ENCODE results near the gene SLC17A6. TPM values are rescaled to one million over a fixed set of nuclear protein-coding genes. Genes with fewer than 3 reads are reported as not detected.

Gene SLC17A6
- total and polyA plus RNA-seq, 4 experiments from 2014 or later = not detected

DNA sequence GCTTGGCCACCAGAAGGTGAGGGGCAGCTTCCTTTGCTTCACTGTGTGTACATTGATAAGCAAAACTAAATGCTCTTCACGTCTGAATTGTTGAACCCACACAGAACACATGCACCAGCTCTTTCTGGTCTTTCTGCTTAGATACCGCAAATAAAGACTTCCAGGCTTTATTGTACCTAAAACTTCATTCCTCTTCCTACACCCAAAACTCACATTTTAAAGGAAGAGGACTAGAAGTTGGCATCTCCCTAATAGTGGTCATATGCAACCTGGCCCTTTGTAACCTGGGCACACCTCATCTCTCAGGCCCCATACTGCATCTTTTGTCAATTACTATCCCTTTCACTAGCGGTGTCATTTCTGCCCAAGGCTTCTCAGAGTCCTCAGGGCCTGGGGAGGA is 5.9 kb downstream of the SLC17A6 start:
- H3K27me3 Mint-ChIP-seq = peaks cover 45 to 62% of the 10 kb centered on the region in 2 donors

DNA sequence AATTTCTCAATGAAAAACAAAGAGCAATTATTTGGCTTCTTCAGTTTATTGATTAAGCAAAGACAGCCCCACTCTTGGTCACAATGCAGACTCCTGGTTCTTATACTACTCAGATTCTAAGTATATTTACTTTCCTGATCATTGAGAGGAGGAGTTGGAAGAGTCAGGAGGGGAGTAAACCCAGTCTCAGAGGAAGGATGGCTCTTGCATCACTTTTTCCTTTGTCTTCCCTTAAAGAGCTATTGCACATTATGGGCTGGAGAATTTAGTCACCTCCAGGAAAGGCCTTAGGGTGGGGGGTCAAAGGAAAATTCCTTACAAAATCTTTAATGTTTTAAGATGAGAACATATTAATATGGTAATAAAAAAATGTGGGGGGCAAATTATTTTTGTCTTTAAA is 8.1 kb downstream of the SLC17A6 start:
- Mint-ChIP-seq H3K27ac (no peak overlapping the region), H3K4me3 (no peak overlapping the region), H3K9me3 (peaks cover 0 to 8% (median 0%) of the 10 kb centered on the region in 8 donors), H3K36me3 (no peaks in the 10 kb centered on the region), H3K27me3 (peaks cover 28 to 53% of the 10 kb centered on the region in 2 donors), H3K4me1 (peaks cover 0 to 5% (median 3%) of the 10 kb centered on the region in 4 donors)
- H3K27ac ChIP-seq (ENCODE audit: low read depth, low read length) = no peak overlapping the region
- H3K4me1 ChIP-seq (ENCODE audit: insufficient read depth, low read length) = no peaks in the 10 kb centered on the region
- H3K27me3 ChIP-seq (ENCODE audit: insufficient read depth, low read length) = peaks cover 19% of the 10 kb centered on the region
- DNase-seq = no peak
- H3K4me3 ChIP-seq (ENCODE audit: low read length in 2 of 2) = no peak overlapping the region
- no peaks in the 10 kb centered on the region for H3K9me3 ChIP-seq (ENCODE audit: control insufficient read depth in 1 of 2, low read length in 2 of 2)
- no peaks in the 10 kb centered on the region for H3K36me3 ChIP-seq (ENCODE audit: insufficient read depth, low read length)
- POLR2A ChIA-PET (ENCODE audit: partially characterized antibody) = no interaction called here
- CTCF ChIA-PET (ENCODE audit: partially characterized antibody) = no interaction called here
- intact Hi-C loops (cut with micrococcal nuclease) = no loop called here

More for the DNA sequence above, 5.9 kb downstream of the SLC17A6 start:
- no peak for DNase-seq
- no peak overlapping the region for H3K4me3 ChIP-seq (ENCODE audit: low read length in 2 of 2)
- no peaks in the 10 kb centered on the region for H3K9me3 ChIP-seq (ENCODE audit: control insufficient read depth in 1 of 2, low read length in 2 of 2)
- Mint-ChIP-seq H3K9me3 (peaks cover 0 to 8% (median 2%) of the 10 kb centered on the region in 8 donors), H3K36me3 (no peaks in the 10 kb centered on the region), H3K4me1 (peaks cover 0 to 12% (median 6%) of the 10 kb centered on the region in 4 donors), H3K27ac (no peak overlapping the region), H3K4me3 (no peak overlapping the region)
- H3K27me3 ChIP-seq (ENCODE audit: insufficient read depth, low read length) = peaks cover 39% of the 10 kb centered on the region
- no peaks in the 10 kb centered on the region for H3K4me1 ChIP-seq (ENCODE audit: insufficient read depth, low read length)
- CTCF ChIA-PET (ENCODE audit: partially characterized antibody) = no interaction called here
- POLR2A ChIA-PET (ENCODE audit: partially characterized antibody) = no interaction called here
- H3K27ac ChIP-seq (ENCODE audit: low read depth, low read length) = no peak overlapping the region
- H3K36me3 ChIP-seq (ENCODE audit: insufficient read depth, low read length) = no peaks in the 10 kb centered on the region
- intact Hi-C loops (cut with micrococcal nuclease) = no loop called here

DNA sequence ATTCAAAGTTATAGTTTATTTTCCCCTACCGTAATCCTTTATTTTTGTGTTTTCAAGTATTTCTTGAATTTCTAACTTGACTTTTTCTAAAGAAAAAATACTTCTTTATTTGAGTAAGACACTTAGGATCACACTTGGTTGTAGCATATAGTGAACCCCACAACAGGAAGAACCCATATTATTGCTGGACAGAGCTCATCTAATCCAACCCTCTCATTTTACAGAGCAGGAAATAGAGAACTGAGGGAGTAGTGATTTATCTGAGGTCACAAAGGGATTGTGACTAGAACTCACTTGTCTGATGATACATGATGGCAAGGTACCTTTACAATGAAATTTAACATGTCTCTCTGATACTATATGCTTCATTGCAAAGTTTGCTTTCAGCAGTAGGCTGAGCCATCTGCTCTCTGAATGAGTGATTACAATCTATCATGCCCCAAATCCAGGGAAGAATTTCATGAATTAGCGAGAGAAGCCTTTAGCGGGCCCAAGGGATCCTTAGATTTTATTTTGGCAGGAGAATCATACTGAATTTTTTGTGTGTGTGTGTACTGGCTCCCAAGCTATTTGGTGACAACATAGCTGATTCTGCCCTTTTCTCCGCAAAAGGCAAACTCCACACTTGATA is 9.8 kb downstream of the SLC17A6 start:
- intact Hi-C loops (cut with micrococcal nuclease) = no loop called here
- H3K27me3 ChIP-seq (ENCODE audit: insufficient read depth, low read length) = peaks cover 5% of the 10 kb centered on the region
- POLR2A ChIA-PET (ENCODE audit: partially characterized antibody) = no interaction called here
- H3K9me3 ChIP-seq (ENCODE audit: control insufficient read depth in 1 of 2, low read length in 2 of 2) = no peaks in the 10 kb centered on the region
- no peaks in the 10 kb centered on the region for H3K36me3 ChIP-seq (ENCODE audit: insufficient read depth, low read length)
- DNase-seq = no peak
- CTCF ChIA-PET (ENCODE audit: partially characterized antibody) = no interaction called here
- Mint-ChIP-seq H3K9me3 (peaks cover 0 to 2% (median 0%) of the 10 kb centered on the region in 8 donors), H3K36me3 (no peaks in the 10 kb centered on the region), H3K27ac (no peak overlapping the region), H3K27me3 (peaks cover 17 to 40% of the 10 kb centered on the region in 2 donors), H3K4me3 (no peak overlapping the region), H3K4me1 (peaks cover 0 to 5% (median 0%) of the 10 kb centered on the region in 4 donors)
- no peak overlapping the region for H3K4me3 ChIP-seq (ENCODE audit: low read length in 2 of 2)
- H3K27ac ChIP-seq (ENCODE audit: low read depth, low read length) = no peak overlapping the region
- no peaks in the 10 kb centered on the region for H3K4me1 ChIP-seq (ENCODE audit: insufficient read depth, low read length)

DNA sequence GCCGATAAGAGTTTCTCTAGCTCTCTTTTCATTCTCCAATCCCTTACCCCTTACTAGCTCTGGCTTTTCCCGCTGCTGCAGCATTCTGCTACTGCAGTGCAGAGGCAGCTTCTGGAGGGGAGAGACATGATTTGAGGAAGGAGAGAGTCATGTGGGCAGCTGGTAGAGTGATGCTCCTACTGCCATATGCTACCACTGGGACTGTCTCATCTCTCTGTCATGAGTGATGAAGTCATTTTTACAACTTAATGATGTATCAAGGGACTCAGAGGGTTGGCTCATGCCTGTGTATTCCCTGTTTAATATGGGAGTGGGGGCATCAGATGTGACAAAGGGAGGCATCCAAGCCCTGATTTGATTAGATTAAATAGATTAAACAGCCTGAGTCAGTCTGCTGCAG is 11.3 kb downstream of the SLC17A6 start:
- no peak overlapping the region for H3K27ac Mint-ChIP-seq
- POLR2A ChIA-PET (ENCODE audit: partially characterized antibody) = no interaction called here
- Histone ChIP-seq H3K4me3 (ENCODE audit: low read length in 2 of 2) (no peak overlapping the region), H3K4me1 (ENCODE audit: insufficient read depth, low read length) (no peaks in the 10 kb centered on the region), H3K36me3 (ENCODE audit: insufficient read depth, low read length) (no peaks in the 10 kb centered on the region), H3K9me3 (ENCODE audit: control insufficient read depth in 1 of 2, low read length in 2 of 2) (no peaks in the 10 kb centered on the region), H3K27me3 (ENCODE audit: insufficient read depth, low read length) (no peaks in the 10 kb centered on the region), H3K27ac (ENCODE audit: low read depth, low read length) (no peak overlapping the region)
- intact Hi-C loops (cut with micrococcal nuclease) = no loop called here
- no peaks in the 10 kb centered on the region for H3K9me3 Mint-ChIP-seq
- H3K4me1 Mint-ChIP-seq = no peaks in the 10 kb centered on the region
- CTCF ChIA-PET (ENCODE audit: partially characterized antibody) = no interaction called here
- no peaks in the 10 kb centered on the region for H3K36me3 Mint-ChIP-seq
- H3K27me3 Mint-ChIP-seq = peaks cover 7 to 29% of the 10 kb centered on the region in 2 donors
- DNase-seq = no peak
- no peak overlapping the region for H3K4me3 Mint-ChIP-seq

DNA sequence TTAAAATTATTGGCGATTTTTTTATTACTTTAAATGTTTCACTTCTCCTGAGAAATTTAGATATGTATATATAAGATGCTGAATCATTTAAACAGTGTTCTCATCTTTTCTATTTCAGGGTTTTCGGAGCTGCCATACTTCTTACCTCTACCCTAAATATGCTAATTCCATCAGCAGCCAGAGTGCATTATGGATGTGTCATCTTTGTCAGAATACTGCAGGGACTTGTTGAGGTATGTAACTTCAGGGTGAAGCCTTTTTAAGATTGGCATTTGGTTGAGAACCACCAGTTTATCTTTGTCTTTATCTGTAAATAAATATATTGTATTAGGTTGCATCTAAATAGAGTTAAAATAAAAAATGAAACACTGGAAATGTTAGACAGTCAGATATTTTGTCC is 21.1 kb downstream of the SLC17A6 start:
- CTCF ChIA-PET (ENCODE audit: partially characterized antibody) = no interaction called here
- POLR2A ChIA-PET (ENCODE audit: partially characterized antibody) = no interaction called here
- DNase-seq = no peak
- H3K27ac Mint-ChIP-seq = no peak overlapping the region
- no peak overlapping the region for H3K4me3 Mint-ChIP-seq
- Histone ChIP-seq H3K9me3 (ENCODE audit: control insufficient read depth in 1 of 2, low read length in 2 of 2) (no peaks in the 10 kb centered on the region), H3K4me3 (ENCODE audit: low read length in 2 of 2) (no peak overlapping the region), H3K36me3 (ENCODE audit: insufficient read depth, low read length) (no peaks in the 10 kb centered on the region), H3K4me1 (ENCODE audit: insufficient read depth, low read length) (no peaks in the 10 kb centered on the region), H3K27ac (ENCODE audit: low read depth, low read length) (no peak overlapping the region), H3K27me3 (ENCODE audit: insufficient read depth, low read length) (no peaks in the 10 kb centered on the region)
- peaks cover 3 to 6% of the 10 kb centered on the region in 2 donors for H3K27me3 Mint-ChIP-seq
- no peaks in the 10 kb centered on the region for H3K4me1 Mint-ChIP-seq
- no peaks in the 10 kb centered on the region for H3K36me3 Mint-ChIP-seq
- intact Hi-C loops (cut with micrococcal nuclease) = no loop called here
- no peaks in the 10 kb centered on the region for H3K9me3 Mint-ChIP-seq

DNA sequence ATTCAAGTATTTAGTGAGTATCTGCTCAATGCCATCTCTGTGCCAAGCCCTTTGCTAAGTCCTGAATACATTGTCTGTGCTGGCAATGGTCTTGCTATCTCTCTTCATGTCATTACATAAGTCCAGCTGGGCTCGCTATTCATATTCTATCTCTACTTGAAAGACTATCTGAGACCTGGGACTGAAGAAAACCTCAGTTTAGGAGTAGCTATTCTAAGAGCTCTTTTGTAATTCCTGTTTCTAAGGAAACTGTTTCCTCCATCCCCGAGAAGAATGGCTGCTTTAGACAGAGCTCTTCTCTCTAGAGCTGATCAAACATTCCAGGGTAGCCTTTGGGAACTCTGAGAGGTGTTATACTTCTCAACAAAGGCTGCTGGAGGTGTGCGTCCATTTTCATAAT is 33.0 kb downstream of the SLC17A6 start:
- CTCF ChIA-PET (ENCODE audit: partially characterized antibody) = interaction anchor here (0.9 kb wide), 1 partner anchor 505 kb away, joined by 4 read pairs; no protein-coding TSS in a partner anchor
- intact Hi-C loops (cut with micrococcal nuclease) = no loop called here

DNA sequence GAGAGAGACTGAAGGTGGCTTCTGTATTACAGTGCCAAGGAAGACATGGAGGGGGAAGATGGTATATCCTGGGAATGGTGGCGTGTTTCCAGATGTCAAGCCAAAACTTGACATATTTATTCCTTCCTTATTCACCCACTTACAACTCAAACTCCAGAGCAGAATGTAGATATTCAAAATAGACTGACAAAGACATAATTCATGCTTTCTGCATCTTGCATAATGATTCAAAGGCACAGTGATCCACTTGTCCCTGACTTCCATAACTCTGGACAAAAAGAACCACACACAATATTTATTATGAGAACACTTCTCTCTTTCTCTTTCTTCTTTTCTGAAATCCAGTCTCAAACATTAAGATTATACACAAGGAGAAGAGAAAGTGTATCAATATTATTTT is 48.9 kb downstream of the SLC17A6 start:
- Mint-ChIP-seq H3K4me1 (no peaks in the 10 kb centered on the region), H3K27ac (no peak overlapping the region), H3K36me3 (no peaks in the 10 kb centered on the region), H3K27me3 (peaks cover 0 to 3% of the 10 kb centered on the region in 2 donors), H3K4me3 (no peak overlapping the region), H3K9me3 (no peaks in the 10 kb centered on the region)
- ChIA-PET POLR2A (ENCODE audit: partially characterized antibody) (no interaction called here), CTCF (ENCODE audit: partially characterized antibody) (no interaction called here)
- Histone ChIP-seq H3K27me3 (ENCODE audit: insufficient read depth, low read length) (no peaks in the 10 kb centered on the region), H3K4me1 (ENCODE audit: insufficient read depth, low read length) (no peaks in the 10 kb centered on the region), H3K4me3 (ENCODE audit: low read length in 2 of 2) (no peak overlapping the region), H3K36me3 (ENCODE audit: insufficient read depth, low read length) (no peaks in the 10 kb centered on the region), H3K27ac (ENCODE audit: low read depth, low read length) (no peak overlapping the region), H3K9me3 (ENCODE audit: control insufficient read depth in 1 of 2, low read length in 2 of 2) (no peaks in the 10 kb centered on the region)
- no peak for DNase-seq
- intact Hi-C loops (cut with micrococcal nuclease) = no loop called here

More for the DNA sequence above, 33.0 kb downstream of the SLC17A6 start:
- Histone ChIP-seq H3K36me3 (ENCODE audit: insufficient read depth, low read length) (no peaks in the 10 kb centered on the region), H3K27ac (ENCODE audit: low read depth, low read length) (no peak overlapping the region), H3K4me3 (ENCODE audit: low read length in 2 of 2) (no peak overlapping the region), H3K27me3 (ENCODE audit: insufficient read depth, low read length) (no peaks in the 10 kb centered on the region), H3K9me3 (ENCODE audit: control insufficient read depth in 1 of 2, low read length in 2 of 2) (no peaks in the 10 kb centered on the region), H3K4me1 (ENCODE audit: insufficient read depth, low read length) (no peaks in the 10 kb centered on the region)
- Mint-ChIP-seq H3K36me3 (no peaks in the 10 kb centered on the region), H3K4me3 (no peak overlapping the region), H3K9me3 (peaks cover 0 to 2% (median 0%) of the 10 kb centered on the region in 8 donors), H3K4me1 (no peaks in the 10 kb centered on the region), H3K27ac (no peak overlapping the region), H3K27me3 (peaks cover 0 to 3% of the 10 kb centered on the region in 2 donors)
- no peak for DNase-seq
- POLR2A ChIA-PET (ENCODE audit: partially characterized antibody) = no interaction called here
